Hematopoietic multipotent progenitor cell treated with erythropoietin and hydrocortisone succinate and interleukin-3 and kit ligand, for 15 days (in vitro differentiated cells): ENCODE measurements around the gene NPIPB8.
"Not testable (repeated sequence)": the region's sequence is repeated elsewhere in the genome, so short reads cannot be mapped to it uniquely, and the experiment has no call there.

Experiments
- DNase-seq: peaks from one replicate; pipeline ENCODE4 v3.0.0-alpha.2; 2015; ENCODE audit warnings: low spot score

NPIPB8 gene

DNA sequence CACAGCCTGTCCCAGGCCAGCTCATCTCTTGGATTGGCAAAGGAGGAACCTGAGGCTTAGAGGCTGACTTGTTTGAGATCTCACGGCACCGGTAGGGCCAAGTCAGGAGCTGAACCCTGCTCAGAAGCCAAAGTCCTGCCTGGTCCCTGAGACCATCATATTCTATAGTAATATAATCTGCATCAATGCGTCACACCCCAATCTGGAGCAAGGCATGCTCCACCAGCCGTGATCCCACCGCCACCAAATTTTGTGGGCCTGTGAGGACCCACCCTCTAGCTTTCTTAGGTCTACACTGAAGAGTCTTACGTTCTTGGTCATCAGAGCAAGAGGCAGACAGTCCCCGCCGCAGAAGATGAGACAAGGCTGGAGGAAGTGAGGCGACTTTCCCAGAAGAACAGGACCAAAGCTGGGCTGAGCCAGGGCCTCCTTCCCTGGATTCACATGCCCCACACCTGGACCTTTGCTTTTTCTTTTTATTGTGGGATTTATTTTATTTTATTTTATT, 30.7 kb upstream of the NPIPB8 start:
- DNase-seq: no peak

DNA sequence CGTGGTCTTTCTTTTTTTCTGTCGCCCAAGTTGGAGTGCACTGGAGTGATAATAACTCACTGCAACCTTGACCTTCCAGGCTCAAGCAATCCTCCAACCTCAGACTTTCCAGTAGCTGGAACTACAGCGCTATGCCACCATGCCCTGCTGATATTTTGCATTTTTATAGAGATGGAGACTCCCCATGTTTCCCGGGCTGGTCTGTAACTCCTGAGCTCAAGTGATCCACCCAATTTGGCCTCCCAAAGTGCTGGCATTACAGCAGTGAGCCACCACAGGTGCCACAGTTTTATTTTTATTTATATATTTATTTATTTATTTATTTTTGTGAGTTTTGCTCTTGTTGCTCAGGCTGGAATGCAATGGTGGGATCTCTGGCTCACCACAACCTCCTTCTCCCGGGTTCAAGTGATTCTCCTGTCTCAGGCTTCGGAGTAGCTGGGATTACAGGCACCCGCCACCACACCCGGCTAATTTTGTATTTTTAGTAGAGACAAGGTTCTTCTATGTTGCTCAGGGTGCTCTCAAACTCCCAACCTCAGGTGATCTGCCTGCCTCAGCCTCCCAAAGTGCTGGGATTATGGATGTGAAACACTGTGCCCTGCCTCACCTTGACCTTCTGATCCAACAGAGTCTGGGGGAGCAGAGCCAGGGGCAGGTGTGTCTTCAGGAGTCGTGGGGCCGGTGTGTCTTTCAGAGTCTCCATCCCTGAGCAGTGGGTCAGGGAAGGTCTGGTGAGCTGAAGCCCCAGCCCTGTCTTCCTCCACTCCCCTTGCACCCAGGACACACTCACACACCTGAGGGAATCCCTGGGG, 30.0 kb upstream of the NPIPB8 start:
- not testable (repeated sequence) for DNase-seq

DNA sequence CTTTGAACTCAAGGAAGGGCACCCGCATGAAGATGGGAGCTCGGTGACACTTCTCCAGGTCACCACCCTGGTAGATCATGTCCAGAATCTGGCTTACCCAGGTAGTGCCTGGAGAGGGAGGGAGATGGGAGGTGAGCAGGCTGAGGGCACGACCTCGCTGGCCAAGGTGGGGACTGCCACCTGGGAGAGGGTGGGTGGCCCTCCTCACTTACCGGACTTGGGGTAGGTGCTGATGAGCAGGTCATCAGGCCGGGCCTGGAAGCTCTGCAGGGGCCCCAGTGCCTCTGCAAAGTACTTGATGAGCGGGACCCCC, 29.4 kb upstream of the NPIPB8 start:
- not testable (repeated sequence) for DNase-seq

DNA sequence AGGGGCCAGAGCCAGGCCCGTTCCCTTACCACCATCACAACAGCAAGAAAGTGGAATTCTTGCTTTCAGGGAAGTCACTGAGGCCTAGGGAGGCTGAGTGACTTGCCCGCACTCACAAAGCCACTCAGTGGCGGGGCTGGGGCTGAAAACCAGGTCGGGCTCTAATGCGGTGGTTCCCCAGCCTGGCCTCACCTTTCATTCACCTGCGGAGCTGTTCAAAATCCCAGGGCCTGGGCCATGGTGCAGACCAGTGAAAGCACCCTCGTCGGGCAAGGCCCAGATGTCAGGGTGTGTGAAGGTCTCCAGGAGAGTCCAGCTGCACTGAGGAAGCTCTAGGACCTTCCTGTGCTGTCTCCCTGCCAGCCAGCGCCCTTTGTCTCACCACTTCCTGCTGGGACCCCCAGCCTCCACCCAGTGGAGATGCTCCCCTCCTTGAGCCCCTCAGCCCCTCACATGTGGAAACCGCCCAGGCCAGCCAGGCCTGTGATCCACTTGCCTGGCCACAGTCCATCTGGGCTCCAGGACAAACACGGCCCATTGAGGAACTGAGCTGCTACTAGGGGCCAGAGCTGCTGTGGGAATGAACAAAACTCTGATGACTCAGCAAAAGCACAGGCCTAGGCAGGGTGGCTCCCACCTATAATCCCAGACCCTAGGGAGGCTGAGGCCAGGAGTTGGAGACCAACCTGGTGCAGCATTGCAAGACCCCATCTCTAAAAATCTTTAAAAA, 28.8 kb upstream of the NPIPB8 start:
- not testable (repeated sequence) for DNase-seq

DNA sequence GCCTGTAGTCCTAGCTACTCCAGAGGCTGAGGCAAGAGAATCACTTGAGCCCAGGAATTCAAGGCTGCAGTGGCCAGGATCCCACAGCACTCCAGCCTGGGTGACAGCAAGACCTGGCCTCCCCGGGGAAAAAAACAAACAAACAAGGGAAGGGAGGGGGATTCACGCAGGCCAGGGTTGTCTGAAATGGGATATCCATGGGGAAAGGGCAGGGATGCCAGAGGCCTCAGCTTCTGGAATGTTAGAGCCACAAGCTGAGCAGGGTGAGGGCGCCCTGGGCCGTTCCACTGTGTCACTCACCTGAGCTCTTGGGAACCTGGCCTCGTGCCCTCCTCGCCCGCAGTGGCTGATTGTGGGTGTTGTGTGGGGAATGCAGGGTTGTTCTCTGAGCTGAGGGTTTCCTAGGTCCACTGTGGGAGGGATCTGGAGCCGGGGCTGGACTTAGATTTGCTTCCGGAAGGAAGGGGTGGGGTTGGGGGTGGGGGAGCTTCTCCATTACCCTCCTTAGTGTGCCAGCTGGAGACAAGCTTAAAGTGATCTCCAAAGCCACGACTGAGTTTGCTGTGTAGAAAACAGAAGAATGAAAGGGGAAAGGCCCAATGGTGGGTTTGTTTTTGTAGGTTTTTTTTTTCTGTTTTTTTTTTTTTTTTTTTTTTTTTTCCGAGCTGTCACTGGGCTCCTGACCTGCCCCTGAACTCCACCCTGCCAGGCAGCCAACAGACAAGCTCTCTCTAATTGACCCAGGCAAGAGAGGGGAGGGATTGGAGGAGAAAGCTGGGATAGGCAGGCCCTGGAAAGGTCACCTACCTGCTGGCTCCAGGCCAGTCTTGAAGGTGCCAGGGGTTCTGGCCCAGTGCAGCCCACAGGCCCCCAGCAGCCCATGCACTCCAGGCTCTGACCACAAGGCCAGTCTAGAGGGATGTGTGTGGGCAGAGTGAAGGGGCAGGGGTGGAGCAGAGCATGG, 28.0 kb upstream of the NPIPB8 start, which contains the start of gene SULT1A1:
SULT1A1 (minus strand) TSS at position 414 of the 964 bp plus-strand sequence. CDS start 1,189 bp downstream, outside the sequence.
- DNase-seq: no peak

DNA sequence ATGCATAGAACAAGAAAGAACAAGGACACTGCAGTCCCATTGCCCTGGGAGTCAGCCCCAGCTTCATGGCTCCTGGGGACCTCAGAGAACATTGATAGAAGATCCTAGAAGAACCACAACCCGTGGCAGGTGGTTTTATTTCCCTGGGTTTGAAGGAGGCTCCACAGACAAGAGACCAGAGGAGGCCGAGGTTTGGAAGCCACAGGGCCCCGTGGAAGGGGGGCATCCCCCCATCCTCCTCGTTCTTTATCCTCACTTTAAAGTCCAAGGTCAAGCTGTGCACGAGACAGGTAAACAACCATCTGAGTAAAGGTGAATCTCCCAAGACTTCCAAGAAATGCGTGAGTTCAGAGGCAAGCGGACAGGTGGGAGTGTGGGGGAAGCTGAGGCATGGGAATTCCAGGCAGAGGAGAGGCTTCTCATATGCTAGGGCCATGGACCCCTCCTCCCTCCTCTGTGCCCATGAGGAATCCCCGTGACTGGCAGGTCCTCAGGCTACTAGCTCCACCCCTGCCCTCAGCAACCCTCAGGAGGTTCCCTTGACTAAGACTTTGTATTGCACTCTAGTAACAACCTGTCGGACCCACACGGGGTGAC, 27.2 kb upstream of the NPIPB8 start:
- no peak for DNase-seq

DNA sequence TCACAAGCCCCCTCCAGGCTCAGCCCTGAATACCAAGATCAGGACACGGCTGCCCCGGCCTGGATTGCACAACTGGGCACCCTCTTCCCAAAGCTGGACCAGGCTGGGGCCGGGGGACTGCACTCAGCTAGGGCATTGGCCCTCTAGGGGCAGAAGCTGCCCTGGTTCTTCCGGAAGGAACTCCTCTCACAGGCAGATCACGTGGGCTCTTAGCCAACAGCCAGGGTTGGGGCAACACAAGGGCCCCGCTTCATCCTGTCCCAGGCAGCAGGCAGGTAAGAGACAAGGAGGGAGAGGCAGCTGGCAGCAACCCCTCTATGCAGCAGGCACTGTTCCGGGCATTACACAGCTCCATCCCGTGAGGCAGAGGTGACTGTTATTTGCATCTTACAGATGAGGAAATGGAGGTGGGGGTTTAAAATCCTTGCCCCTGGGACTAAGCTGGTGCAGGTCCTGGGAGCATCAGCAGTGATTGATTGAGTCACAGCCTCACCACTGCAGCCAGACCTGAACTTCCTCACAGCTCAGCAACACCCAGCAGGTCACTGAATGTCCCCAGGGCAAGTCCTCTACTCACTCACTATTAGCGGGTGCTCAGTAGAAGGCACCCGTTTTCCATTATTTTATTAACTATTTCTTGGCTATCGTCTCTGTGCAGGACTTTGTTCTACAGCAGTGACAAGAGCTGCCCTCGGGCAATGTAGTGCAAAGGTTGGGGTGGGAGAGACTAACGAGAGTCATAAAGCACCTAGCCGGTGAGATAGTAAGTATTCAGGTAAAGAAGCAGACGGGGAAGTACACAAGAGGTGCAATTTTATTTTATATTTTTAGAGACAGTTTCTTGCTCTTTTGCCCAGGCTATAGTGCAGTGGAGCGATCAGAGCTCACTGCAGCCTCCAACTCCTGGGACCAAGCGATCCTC, 25.2 kb upstream of the NPIPB8 start:
- not testable (repeated sequence) for DNase-seq

DNA sequence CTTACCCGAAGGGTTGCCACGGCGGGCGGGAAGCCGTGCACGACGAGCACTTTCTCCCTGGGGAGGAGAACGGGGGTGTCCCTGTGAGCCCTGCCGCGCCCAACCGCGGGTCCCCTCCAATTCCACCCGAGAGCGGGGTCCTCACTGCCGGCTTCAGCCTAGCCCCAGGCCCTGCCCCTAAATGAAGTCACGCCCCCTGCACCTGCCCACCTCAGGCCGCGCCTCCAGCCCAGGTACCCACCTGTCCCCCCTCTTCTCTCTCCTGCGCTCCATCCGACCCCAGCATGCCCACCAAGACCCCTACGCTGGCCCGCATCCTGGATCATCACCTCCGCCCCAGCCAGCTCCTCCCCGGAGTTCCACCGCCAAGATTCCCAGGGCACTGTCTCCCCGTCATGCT, 24.0 kb upstream of the NPIPB8 start:
- not testable (repeated sequence) for DNase-seq

DNA sequence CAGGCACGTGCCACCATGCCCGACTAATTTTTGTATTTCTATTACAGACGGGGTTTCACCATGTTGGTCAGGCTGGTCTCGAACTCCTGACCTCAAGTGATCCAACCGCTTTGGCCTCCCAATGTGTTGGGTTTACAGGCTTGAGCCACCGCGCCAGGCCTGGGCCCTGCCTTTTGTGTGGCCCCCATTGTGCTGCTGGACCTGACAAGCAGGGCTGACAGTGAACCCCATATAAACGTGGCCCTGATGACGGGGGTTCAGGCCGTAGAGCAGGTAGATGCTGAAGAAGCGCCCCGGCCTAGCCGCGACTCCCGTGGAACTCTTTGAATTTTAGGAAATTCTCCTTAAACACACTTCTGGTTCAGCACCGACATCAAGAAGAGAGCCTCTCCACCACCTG, 23.3 kb upstream of the NPIPB8 start:
- not testable (repeated sequence) for DNase-seq

DNA sequence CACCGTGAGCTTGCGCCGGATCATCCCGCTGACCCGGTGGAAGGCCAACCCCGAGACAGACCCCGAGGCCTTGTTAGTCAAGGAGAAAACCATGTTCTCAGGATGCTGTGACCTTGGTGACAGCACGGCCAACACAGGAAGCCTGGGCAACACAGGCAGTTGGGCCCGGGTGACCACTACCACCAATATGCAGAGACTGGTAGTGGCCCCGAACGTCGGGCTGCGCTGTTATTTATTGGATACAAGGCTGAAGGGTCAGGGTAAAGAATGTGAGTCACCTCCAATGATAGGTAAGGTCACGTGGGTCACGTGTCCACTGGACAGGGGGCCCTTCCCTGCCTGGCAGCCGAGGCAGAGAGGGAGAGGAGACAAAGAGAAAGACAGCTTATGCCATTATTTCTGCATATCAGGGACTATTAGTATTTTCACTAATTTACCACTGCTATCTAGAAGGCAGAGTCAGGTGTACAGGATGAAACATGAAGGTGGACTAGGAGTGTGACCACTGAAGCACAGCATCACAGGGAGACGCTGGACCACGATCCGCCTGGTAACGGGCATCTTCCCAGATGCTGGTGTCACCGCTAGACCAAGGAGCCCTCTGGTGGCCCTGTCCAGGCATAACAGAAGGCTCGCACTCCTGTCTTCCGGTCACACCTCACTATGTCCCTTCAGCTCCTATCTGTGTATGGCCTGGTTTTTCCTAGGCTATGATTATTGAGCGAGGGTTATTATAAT, 22.2 kb upstream of the NPIPB8 start:
- peak; percentile 8 for DNase-seq

DNA sequence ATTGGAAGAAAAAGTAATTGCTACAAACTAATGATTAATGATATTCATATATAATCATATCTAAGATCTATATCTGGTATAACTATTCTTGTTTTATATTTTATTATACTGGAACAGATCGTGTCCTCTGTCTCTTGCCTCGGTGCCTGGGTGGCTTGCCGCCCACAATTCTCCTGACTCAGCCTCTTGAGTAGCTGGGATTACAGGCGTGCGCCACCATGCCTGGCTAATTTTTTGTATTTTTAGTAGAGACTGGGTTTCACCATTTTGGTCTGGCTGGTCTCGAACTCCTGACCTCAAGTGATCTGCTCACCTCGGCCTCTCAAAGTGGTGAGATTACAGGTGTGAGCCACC, 21.7 kb upstream of the NPIPB8 start:
- DNase-seq: not testable (repeated sequence)

DNA sequence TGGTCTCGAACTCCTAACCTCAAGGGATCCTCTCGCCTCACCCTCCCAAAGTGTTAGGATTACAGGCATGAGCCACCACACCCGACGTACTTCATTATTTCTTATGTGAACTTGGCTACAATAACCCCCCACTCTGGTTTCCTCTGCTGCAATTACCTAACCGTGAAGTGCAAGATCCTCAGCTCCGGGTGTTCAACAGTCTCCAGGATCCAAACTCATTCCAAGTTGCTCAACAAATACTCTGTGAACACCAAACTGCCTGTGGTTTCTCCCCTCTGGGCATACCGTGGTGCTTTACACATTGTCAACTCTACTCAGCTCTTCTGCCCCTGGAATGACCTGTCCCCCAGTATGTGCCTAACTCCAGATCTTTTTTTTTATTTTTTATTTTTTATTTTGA, 21.2 kb upstream of the NPIPB8 start:
- no peak for DNase-seq

DNA sequence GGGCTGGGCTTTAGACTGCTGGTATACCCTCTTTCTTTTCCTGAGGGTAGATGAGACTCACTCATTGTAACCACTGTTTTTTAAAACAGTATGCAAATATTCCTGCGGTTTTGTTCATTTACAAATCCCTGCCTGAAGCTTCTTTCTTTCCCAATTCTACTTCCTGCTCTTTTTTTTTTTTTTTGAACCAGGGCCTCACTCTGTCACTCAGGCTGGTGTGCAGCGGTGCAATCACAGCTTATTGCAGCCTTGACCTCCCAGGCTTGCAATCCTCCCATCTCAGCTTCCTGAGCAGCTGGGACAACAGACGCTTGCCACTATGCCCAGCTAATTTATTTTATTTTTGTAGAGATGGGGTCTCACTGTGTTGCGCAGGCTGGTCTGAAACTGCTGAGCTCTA, 20.0 kb upstream of the NPIPB8 start:
- DNase-seq: no peak

DNA sequence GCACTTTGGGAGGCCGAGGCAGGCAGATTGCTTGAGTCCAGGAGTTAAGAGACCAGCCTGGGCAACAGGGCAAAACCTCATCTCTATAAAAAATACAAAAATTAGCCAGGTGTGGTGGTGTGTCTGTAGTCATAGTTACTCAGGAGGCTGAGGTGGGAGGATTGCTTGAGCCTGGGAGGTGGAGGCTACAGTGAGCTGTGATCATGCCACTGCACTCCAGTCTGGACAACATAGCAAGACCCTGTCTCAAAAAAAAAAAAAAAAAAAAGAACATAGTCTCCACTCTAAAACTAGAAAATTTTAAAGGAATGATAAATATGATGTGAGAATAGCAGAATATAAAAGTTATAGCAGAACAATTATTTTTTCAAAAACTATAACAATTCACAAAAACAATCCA, 17.5 kb upstream of the NPIPB8 start:
- not testable (repeated sequence) for DNase-seq

DNA sequence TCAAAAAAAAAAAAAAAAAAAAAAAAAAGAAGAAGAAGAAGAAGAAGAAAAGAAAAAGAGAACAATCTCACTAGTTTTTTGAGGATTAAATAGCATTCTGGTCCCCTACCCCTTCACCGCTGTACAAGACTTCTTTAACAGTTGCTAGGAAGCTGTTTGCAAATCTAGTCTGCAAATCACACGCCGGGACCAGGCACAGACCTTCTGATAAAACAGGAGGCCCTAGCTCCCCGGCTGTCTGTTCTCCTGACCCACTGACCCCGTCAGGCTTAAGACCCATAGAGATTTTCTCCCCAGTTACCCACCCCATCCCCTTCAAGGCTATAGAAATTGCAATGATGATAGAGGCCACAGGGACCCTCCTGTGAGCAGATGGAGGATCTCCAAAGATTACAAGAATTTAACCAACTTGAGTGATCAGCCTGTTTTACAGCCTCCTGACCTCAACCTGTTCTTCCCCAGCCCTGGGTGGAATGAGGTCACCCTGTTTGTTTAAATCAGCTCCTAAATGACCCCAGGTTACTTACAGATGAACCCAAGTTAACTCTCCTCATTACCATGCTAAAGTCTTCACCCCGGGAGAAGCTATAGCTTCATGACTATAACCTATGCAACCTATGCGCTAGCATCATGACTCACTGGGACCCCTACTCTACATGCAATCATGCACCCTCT, 16.2 kb upstream of the NPIPB8 start:
- DNase-seq: peak; percentile 1

DNA sequence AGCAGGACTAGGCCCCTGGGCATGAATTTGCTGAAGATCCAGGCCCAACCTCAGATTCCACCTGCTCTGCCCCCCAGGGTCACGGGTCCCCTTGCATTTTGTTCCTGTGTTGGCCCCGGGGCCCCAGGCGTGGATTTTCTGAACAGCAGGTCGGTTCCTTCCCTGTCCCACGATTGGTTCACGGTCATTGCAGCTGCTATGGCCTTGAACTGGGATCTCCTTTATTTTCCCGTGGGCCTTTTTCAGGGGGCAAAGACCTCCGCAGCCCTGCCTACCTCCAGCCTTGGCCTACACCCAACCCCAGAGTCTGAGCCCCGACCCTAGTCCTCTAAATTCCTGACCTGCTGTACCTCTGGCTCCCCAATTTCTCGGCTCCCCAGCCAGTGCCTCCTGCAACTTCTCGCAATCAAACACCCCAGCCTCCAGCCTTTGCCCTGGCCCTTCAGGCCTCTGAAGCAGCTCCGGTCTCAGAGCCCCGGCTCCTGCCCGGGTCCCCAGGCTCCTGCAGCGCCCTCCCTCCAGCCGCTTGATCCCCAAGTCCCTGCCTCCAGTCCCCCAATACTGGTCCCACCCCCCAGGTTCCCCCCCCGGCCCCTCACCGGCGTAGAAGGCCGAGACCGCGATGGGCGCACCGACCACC, 15.2 kb upstream of the NPIPB8 start:
- DNase-seq: not testable (repeated sequence)

DNA sequence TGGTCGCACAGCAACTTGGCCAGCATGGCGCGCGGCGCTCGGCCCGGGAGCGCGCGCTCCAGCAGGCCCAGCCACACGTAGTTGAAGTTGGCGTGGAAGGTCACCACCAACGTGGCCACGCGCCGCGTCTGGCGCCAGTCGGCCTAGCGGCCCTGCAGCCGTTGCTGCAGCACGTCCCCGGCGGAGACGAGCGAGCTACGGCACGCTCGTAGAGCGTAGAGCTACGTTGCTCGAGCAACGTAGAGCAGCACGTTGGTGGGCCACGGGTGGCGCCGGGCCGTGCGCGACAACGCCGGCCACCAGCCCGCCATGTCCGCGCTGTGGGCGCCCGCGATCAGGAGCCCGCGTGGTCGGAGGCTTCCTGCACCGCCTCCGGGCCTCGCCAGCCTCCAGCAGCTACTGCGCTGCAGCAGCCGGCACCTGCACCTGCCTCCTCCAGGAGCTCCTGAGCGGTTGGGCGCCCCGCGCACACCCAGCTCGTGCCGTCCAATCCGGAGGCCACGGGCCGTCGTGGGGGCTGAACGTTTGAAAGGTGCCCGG, 14.6 kb upstream of the NPIPB8 start:
- DNase-seq: no peak

DNA sequence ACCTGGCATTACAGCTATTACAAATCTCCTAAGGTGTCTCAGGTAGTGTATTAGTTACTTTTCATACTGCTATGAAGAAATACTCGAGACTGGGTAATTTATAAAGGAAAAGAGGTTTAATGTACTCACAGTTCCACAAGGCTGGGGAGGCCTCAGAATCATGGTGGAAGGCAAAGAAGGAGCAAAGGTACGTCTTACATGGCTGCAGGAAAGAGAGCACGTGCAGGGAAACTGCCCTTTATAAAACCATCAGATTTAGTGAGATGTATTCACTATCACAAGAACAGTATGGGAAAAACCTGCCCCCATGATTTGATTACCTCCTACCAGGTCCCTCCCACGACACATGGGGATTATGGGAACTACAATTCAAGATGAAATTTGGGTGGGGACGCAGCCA, 7.0 kb upstream of the NPIPB8 start:
- DNase-seq: not testable (repeated sequence)
